ENCODE measurements around the gene TRMT1.

The TRMT1 gene

DNA sequence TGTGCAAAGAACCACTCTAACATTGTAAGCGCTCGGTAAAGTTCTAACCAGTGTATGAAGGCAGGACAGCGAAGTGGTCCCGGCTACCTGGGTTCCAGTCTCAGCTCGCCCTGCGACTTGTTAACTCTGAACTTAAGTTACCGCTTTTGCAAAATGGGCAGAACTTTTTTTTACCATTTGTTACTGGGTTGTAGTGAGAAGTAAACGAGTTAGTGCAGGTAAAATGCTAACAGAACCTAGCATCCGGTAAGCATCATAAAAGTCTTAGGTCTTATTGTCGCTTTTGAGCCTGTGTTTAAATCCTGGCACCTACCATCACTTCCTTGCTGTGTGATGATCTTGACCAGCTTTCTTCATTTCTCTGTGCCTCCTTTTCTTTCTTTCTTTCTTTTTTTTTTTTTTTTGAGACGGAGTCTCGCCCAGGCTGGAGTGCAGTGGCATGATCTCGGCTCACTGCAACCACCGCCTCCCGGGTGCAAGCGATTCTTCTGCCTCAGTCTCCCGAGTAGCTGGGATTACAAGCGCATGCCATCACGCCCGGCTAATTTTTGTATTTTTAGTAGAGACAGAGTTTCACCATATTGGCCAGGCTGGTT lies 734 bp upstream of the TRMT1 start:
- H3K36me3 ChIP-seq (ENCODE audit: low read depth), result peaks cover 42% of the 10 kb centered on the region
- no peak for DNase-seq (ENCODE audit: low spot score)
- peak overlapping the region; percentile 87 for H3K4me3 ChIP-seq (ENCODE audit: severe bottlenecking)
- no peaks in the 10 kb centered on the region for H3K27me3 ChIP-seq (ENCODE audit: insufficient read depth, poor library complexity, severe bottlenecking)
- H3K9me3 ChIP-seq (ENCODE audit: severe bottlenecking), result no peaks in the 10 kb centered on the region
- H3K27ac ChIP-seq (ENCODE audit: poor library complexity, severe bottlenecking), result peak overlapping the region; percentile 88
- peak; percentile 2; the same call in 1 of the 3 replicates for ATAC-seq (ENCODE audit: low read depth)
- TF ChIP-seq, protein P1, sequence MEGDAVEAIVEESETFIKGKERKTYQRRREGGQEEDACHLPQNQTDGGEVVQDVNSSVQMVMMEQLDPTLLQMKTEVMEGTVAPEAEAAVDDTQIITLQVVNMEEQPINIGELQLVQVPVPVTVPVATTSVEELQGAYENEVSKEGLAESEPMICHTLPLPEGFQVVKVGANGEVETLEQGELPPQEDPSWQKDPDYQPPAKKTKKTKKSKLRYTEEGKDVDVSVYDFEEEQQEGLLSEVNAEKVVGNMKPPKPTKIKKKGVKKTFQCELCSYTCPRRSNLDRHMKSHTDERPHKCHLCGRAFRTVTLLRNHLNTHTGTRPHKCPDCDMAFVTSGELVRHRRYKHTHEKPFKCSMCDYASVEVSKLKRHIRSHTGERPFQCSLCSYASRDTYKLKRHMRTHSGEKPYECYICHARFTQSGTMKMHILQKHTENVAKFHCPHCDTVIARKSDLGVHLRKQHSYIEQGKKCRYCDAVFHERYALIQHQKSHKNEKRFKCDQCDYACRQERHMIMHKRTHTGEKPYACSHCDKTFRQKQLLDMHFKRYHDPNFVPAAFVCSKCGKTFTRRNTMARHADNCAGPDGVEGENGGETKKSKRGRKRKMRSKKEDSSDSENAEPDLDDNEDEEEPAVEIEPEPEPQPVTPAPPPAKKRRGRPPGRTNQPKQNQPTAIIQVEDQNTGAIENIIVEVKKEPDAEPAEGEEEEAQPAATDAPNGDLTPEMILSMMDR (IDR thresholded peaks at IDR 0.05; ENCODE audit: poor library complexity, severe bottlenecking), result no peak
- H3K4me1 ChIP-seq (ENCODE audit: insufficient read depth, poor library complexity, severe bottlenecking), result peaks cover 8% of the 10 kb centered on the region

DNA sequence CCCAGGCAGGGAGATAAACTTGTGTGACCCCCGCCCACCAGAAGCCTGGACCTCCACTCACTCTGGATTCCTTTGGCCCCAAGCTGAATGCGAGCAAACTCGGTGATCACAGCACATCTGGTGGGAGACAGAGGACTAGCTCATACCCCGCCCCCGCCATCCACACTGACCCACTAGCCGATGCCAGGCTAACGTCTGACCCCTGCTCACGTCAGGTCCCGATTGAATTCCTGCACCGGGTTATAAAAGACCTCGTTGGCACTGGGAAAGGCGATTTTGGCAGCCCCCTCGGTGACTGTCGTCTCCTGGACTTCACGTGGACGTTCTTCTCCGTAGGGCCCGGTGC lies 631 bp downstream of the TRMT1 start:
- TF ChIP-seq, protein P1 (IDR thresholded peaks at IDR 0.05; ENCODE audit: poor library complexity, severe bottlenecking), result no peak
- peaks cover 8% of the 10 kb centered on the region for H3K4me1 ChIP-seq (ENCODE audit: insufficient read depth, poor library complexity, severe bottlenecking)
- H3K27me3 ChIP-seq (ENCODE audit: insufficient read depth, poor library complexity, severe bottlenecking), result no peaks in the 10 kb centered on the region
- H3K4me3 ChIP-seq (ENCODE audit: severe bottlenecking), result peak overlapping the region; percentile 87
- no peak for ATAC-seq (ENCODE audit: low read depth)
- H3K9me3 ChIP-seq (ENCODE audit: severe bottlenecking), result no peaks in the 10 kb centered on the region
- peak overlapping the region; percentile 88 for H3K27ac ChIP-seq (ENCODE audit: poor library complexity, severe bottlenecking)
- H3K36me3 ChIP-seq (ENCODE audit: low read depth), result peaks cover 36% of the 10 kb centered on the region
- DNase-seq (ENCODE audit: low spot score), result no peak

DNA sequence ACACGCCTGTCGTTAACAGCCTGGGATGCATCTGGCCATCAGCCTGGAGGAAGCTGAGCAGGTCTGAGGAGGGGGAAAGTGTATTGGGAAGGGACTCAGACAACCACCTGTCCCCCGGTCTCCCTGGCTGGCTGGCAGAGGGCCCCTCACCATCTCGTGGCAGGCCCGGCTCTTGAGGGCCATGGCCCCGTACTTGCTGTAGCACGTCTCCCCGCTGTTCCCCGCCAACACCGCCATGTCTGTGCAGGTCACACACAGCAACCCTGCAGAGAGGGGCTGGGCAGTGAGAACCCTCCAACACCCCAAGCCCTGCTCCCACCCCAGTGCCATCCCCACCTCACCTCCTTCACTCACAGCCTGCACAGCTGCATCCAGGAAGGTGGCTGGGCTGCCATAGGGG lies 4.0 kb downstream of the TRMT1 start:
- Histone ChIP-seq H3K27me3 (ENCODE audit: insufficient read depth, poor library complexity, severe bottlenecking) (no peaks in the 10 kb centered on the region), H3K4me1 (ENCODE audit: insufficient read depth, poor library complexity, severe bottlenecking) (peaks cover 2% of the 10 kb centered on the region), H3K36me3 (ENCODE audit: low read depth) (peaks cover 38% of the 10 kb centered on the region), H3K9me3 (ENCODE audit: severe bottlenecking) (no peaks in the 10 kb centered on the region), H3K27ac (ENCODE audit: poor library complexity, severe bottlenecking) (no peak overlapping the region), H3K4me3 (ENCODE audit: severe bottlenecking) (no peak overlapping the region)
- DNase-seq (ENCODE audit: low spot score) (no peak), ATAC-seq (ENCODE audit: low read depth) (no peak)
- TF ChIP-seq, protein P1 (IDR thresholded peaks at IDR 0.05; ENCODE audit: poor library complexity, severe bottlenecking), result no peak

DNA sequence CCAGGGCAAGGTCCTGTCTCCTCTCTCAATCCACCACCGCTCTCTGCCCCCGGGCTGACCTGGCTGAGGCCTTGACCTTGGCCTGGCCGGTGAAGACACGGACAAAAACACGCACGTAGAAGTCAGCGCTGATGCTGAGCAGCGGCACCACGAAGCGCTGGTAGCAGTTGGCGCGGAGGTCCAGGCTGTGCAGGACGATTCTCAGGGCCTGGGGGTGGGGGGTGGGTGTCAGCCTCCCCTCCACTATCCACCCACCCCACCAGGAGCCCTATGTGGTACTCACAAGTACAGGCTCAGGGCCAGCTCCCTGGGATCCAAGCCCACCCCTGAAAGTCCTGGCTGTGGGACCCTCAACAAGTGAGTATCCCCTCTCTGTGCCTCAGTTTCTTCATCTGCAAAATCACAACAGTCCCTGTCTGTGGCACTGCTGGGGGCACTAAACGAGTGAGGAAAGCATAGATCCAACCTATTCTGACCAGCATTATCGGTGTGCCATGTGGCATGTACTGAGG lies 6.4 kb downstream of the TRMT1 start:
- Histone ChIP-seq H3K9me3 (ENCODE audit: severe bottlenecking) (no peaks in the 10 kb centered on the region), H3K4me3 (ENCODE audit: severe bottlenecking) (no peak overlapping the region), H3K27ac (ENCODE audit: poor library complexity, severe bottlenecking) (no peak overlapping the region), H3K4me1 (ENCODE audit: insufficient read depth, poor library complexity, severe bottlenecking) (no peaks in the 10 kb centered on the region), H3K27me3 (ENCODE audit: insufficient read depth, poor library complexity, severe bottlenecking) (no peaks in the 10 kb centered on the region), H3K36me3 (ENCODE audit: low read depth) (peaks cover 42% of the 10 kb centered on the region)
- DNase-seq (ENCODE audit: low spot score) (no peak), ATAC-seq (ENCODE audit: low read depth) (no peak)
- TF ChIP-seq, protein P1 (IDR thresholded peaks at IDR 0.05; ENCODE audit: poor library complexity, severe bottlenecking), result no peak

DNA sequence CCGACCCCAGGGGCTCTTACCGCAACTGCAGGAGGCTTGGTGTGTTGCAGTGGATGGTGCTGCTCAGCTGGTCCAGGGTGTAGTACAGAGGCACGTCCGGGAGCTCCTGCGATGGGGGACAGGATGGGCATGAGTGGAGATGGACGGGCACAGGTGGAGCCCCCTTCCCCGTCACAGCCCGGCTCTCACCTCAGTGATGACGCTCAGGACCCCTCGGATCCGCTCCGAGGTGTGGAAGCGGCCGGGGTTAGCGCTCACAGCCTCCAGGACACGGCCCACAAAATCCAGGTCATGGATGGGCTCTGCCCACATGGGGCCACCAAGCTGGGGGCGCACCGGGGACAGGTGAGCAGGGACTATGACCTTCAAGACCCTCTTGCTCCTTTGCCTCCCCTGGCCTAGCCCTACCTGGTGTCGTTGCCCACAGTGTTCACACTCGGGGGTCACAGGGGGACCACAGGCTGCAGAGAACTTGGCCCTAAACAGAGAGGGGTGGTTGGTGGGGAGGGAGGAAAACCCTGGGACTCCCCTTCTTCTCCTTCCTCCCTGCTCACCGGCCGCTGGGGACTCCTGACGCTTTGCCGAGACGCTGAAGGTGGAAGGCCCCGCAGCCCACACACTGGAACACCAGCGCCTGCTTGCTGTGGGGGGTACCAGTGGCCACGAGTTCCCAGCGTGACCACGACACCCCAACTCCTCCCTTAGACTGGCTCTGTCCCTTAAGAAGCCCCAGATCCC lies 7.0 kb downstream of the TRMT1 start:
- no peak overlapping the region for H3K27ac ChIP-seq (ENCODE audit: poor library complexity, severe bottlenecking)
- no peaks in the 10 kb centered on the region for H3K9me3 ChIP-seq (ENCODE audit: severe bottlenecking)
- no peak overlapping the region for H3K4me3 ChIP-seq (ENCODE audit: severe bottlenecking)
- no peaks in the 10 kb centered on the region for H3K4me1 ChIP-seq (ENCODE audit: insufficient read depth, poor library complexity, severe bottlenecking)
- peaks cover 36% of the 10 kb centered on the region for H3K36me3 ChIP-seq (ENCODE audit: low read depth)
- no peak for ATAC-seq (ENCODE audit: low read depth)
- TF ChIP-seq, protein P1 (IDR thresholded peaks at IDR 0.05; ENCODE audit: poor library complexity, severe bottlenecking), result no peak
- no peaks in the 10 kb centered on the region for H3K27me3 ChIP-seq (ENCODE audit: insufficient read depth, poor library complexity, severe bottlenecking)
- no peak for DNase-seq (ENCODE audit: low spot score)
